Ascending aorta (tissue), 2 donors: ENCODE measurements around the gene XRN2. TPM values are rescaled to one million over a fixed set of nuclear protein-coding genes. Genes with fewer than 3 reads are reported as not detected.

Experiments used
- DNase-seq, 2 donors: peaks; one replicate each; pipeline ENCODE4 v3.0.0-alpha.2; 2019; ENCODE audit warnings: low spot score in 2 of 2
- H3K27ac ChIP-seq, 2 donors: fragments of 200-600 bp; sonication (generic); one replicate each; pipeline ENCODE4 v1.5.1; 2016 to 2017; ENCODE audit warnings: mild to moderate bottlenecking in 1 of 2
- H3K27me3 ChIP-seq: fragments of 200-600 bp; sonication (generic); one replicate; pipeline ENCODE4 v1.5.1; 2017
- H3K36me3 ChIP-seq, 2 donors: fragments of 200-600 bp; sonication (generic); one replicate each; pipeline ENCODE4 v1.5.1; 2016
- H3K4me1 ChIP-seq, 2 donors: fragments of 200-600 bp; sonication (generic); one replicate each; pipeline ENCODE4 v1.5.1; 2016 to 2017; ENCODE audit warnings: mild to moderate bottlenecking in 1 of 2
- H3K4me3 ChIP-seq, 2 donors: fragments of 200-600 bp; sonication (generic); one replicate each; pipeline ENCODE4 v1.5.1; 2016 to 2017; ENCODE audit warnings: mild to moderate bottlenecking in 1 of 2
- H3K9me3 ChIP-seq, 2 donors: fragments of 200-600 bp; sonication (generic); one replicate each; pipeline ENCODE4 v1.5.1; 2016
- intact Hi-C: fragments of 100-400 bp; cut with DNase I; formaldehyde crosslinking; loops from one replicate; pipeline ENCODE4 v1.15.1; 2023
- total RNA-seq: library from RNA; depleted of rRNA; stranded (reverse); fragments of >200 nt; gene quantifications from one replicate; pipeline ENCODE4 v1.1.0, GENCODE V29; 2016
- TF ChIP-seq, protein P1 (sequence below), 3 experiments: fragments of 200-600 bp in 2 of 3; fragments of 450-650 bp in 1 of 3; sonication (generic) in 2 of 3; IDR thresholded peaks; one replicate each; pipeline ENCODE4 v1.5.1; 2016 to 2019; ENCODE audit warnings: antibody characterized with exemption in 3 of 3, mild to moderate bottlenecking in 1 of 3, moderate library complexity in 1 of 3

XRN2 gene
- total RNA-seq, 1 donor from 2014 or later = 19.5 TPM

DNA sequence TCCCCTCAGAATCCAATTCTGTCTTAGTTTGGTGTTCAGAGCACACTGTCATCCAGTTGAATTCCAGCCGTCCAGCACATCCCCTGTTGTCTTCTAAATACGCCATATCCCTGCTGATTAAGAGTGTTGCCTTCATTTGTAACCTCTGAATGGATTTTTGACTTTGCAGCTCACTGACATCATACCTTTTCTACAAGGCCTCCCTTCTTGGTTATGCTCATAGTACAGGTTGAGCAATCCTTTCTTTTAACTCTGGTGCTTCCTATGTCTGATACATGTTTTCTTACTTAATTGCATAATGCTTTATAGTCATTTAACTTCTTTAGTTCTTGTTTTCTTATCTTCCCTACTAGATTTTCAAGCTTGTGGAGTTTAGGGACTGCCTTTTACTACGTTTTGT is 36.4 kb downstream of the XRN2 start:
- Histone ChIP-seq H3K4me3 (no peak overlapping the region), H3K27me3 (no peaks in the 10 kb centered on the region), H3K9me3 (no peaks in the 10 kb centered on the region), H3K27ac (no peak overlapping the region), H3K4me1 (no peaks in the 10 kb centered on the region), H3K36me3 (peaks cover 20 to 70% of the 10 kb centered on the region in 2 donors)
- TF ChIP-seq, protein P1, sequence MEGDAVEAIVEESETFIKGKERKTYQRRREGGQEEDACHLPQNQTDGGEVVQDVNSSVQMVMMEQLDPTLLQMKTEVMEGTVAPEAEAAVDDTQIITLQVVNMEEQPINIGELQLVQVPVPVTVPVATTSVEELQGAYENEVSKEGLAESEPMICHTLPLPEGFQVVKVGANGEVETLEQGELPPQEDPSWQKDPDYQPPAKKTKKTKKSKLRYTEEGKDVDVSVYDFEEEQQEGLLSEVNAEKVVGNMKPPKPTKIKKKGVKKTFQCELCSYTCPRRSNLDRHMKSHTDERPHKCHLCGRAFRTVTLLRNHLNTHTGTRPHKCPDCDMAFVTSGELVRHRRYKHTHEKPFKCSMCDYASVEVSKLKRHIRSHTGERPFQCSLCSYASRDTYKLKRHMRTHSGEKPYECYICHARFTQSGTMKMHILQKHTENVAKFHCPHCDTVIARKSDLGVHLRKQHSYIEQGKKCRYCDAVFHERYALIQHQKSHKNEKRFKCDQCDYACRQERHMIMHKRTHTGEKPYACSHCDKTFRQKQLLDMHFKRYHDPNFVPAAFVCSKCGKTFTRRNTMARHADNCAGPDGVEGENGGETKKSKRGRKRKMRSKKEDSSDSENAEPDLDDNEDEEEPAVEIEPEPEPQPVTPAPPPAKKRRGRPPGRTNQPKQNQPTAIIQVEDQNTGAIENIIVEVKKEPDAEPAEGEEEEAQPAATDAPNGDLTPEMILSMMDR (IDR thresholded peaks at IDR 0.05) = no peak
- no peak for DNase-seq
- intact Hi-C loops = no loop called here

DNA sequence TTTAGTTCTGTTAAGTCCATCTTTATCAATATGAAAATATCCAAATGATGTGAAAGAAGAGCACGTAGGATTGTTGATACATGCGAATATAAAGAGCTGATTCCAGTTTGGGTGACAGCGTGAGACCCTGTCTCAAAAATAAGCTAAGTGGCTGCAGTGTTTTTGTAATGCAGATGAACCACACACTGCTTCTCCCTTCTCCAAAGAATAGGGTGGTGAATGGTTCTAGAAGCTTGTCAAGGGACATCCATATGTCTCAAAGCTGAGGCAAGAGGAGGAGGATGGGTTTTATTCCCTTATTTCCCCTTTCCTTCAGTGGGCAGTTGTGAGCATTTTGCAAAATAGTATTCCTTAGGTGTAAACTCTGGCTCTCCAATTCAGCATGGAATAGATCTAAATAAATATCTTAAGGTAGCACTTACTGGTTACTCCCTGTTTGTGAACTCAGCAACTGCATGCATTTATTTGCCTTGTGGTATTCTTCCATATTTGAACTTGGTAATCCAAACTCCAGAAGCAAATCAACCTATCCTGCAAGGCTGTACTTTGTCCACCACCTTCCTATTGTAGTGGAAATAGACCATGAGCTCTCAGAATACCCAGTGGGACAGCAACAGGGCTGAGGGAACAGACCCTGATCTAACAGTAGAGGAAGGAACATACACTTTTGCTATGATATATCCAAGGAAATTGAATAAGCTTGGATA is 38.0 kb downstream of the XRN2 start:
- Histone ChIP-seq H3K4me3 (no peak overlapping the region), H3K27me3 (no peaks in the 10 kb centered on the region), H3K27ac (no peak overlapping the region), H3K4me1 (no peaks in the 10 kb centered on the region), H3K9me3 (no peaks in the 10 kb centered on the region), H3K36me3 (peaks cover 17 to 67% of the 10 kb centered on the region in 2 donors)
- TF ChIP-seq, protein P1 (IDR thresholded peaks at IDR 0.05) = no peak
- DNase-seq = no peak
- intact Hi-C loops = no loop called here

DNA sequence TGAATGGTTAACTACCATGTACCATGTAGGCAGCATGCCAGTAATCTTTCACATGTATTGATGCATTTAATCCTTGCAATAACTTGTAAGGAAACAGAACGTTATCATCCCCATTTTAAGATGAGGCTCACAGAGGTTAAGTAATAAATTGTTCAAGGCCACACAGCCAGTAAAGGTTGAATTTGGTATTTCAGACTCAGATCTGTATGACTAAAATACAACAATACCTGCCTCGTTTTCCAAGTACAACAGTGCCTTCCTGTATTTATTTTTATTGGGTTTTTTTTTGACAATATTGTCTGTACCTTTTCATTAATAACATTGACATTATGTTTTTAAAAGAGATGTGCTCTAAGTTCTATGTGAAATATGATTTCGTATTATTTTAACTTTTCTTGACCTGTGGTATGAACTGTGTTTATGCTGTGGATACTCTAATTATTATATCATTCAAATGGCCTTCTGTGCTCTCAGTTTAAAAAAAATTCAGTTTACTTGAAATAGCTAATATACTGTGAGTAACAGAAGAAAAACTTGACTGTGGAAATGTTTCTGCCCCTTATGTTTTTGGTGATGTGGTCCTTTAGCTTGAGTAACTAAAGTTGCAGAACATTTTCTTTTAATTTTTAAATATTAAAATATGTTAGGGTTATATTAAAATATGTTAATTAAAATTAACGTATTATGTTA is 39.7 kb downstream of the XRN2 start:
- peaks cover 15 to 65% of the 10 kb centered on the region in 2 donors for H3K36me3 ChIP-seq

DNA sequence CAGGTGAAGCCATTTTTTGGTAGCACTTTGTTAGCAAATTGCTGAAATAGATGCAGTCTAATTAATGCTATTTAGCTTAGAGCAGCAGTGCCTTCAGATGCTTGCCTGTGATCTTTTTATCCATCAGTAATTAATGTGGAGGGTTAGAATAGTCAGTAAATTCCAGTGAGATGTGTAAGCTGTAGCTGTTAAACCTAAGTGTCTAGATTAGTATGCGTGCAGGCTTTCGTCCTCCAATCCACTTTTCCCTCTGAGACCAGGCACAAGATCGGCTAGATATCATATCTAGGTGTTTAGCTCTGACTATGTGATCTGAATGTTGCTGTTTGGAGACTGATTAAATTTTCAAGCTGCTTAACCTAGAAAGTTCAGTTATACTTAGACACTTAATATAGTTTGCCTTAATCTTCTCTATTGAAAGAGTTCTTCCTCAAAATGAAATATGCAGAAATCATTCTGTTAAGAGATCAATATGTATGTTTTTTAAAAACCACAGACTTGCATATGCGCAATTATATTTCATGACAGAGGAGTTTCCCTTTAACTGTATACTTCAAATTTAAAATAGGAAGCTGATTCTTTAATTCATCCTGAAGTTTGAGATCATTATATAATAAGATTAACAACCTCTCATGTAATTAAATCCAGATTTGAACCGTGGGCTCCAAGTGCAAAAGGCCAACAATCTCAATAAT is 41.2 kb downstream of the XRN2 start:
- intact Hi-C loops = no loop called here

More for the DNA sequence above, 39.7 kb downstream of the XRN2 start:
- Histone ChIP-seq H3K27ac (no peak overlapping the region), H3K27me3 (no peaks in the 10 kb centered on the region), H3K4me1 (no peaks in the 10 kb centered on the region), H3K4me3 (no peak overlapping the region), H3K9me3 (no peaks in the 10 kb centered on the region)
- DNase-seq = no peak
- TF ChIP-seq, protein P1 (IDR thresholded peaks at IDR 0.05) = no peak
- intact Hi-C loops = no loop called here

DNA sequence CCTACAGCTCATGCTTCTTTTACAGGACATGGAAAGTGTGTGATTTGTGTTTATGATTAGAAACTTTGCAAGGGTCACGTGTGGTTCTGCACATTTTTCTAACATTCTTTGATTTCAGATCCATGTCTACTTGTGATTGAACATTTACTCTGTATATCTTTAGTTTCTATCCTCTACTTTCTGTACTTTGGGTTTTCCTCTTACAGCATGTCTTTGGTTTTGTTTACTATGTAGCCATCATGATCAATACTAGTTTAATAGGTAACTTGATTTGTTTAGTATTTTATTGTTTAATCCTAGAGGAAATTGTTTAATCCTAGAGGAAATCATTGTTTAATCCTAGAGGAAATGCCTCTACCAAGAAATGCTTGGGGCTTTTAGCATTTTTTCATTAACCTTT is 41.8 kb downstream of the XRN2 start:
- no peaks in the 10 kb centered on the region for H3K9me3 ChIP-seq
- TF ChIP-seq, protein P1 (IDR thresholded peaks at IDR 0.05) = no peak
- DNase-seq = no peak
- H3K4me1 ChIP-seq = no peaks in the 10 kb centered on the region
- no peak overlapping the region for H3K27ac ChIP-seq
- H3K27me3 ChIP-seq = no peaks in the 10 kb centered on the region
- no peak overlapping the region for H3K4me3 ChIP-seq
- H3K36me3 ChIP-seq = peaks cover 26 to 69% of the 10 kb centered on the region in 2 donors
- intact Hi-C loops = no loop called here

More for the DNA sequence above, 41.2 kb downstream of the XRN2 start:
- TF ChIP-seq, protein P1 (IDR thresholded peaks at IDR 0.05) = no peak
- Histone ChIP-seq H3K27ac (no peak overlapping the region), H3K9me3 (no peaks in the 10 kb centered on the region), H3K27me3 (no peaks in the 10 kb centered on the region), H3K4me3 (no peak overlapping the region), H3K36me3 (peaks cover 20 to 69% of the 10 kb centered on the region in 2 donors), H3K4me1 (no peaks in the 10 kb centered on the region)
- DNase-seq = no peak
